Mucosa of gallbladder (tissue), 1 donor: ENCODE results near the gene RPEL1. TPM values are rescaled to one million over a fixed set of nuclear protein-coding genes. Genes with fewer than 3 reads are reported as not detected.
"Not testable (repeated sequence)": the region's sequence is repeated elsewhere in the genome, so short reads cannot be mapped to it uniquely, and the experiment has no call there.

Experiments used
- DNase-seq: peaks from one replicate; pipeline ENCODE4 v3.0.0-alpha.2; 2020; ENCODE audit warnings: low spot score
- total RNA-seq: library from RNA; stranded (reverse); gene quantifications from one replicate; pipeline ENCODE4 v1.2.1, GENCODE V29; 2021
- donor health status: DM: no; HTN: no; CAD: no.

RPEL1 gene
- 0.09 TPM for total RNA-seq

DNA sequence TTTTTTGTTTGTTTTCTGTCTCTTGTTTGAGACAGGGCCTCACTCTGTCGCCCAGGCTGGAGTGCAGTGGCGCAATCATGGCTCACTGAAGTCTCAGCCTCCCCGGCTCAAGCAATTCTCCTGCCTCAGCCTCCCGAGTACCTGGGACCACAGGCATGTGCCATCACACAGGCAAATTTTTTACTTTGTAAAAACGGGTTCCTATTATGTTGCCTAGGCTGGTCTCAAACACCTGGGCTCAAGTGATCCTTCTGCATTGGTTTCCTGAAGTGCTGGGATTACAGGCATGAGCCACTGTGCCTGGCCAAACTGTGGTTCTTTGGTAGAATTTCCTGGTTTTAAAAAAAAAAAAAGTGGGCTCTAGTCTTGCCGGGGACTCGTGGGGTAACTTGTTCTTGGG, at the start of gene RPEL1:
Gene RPEL1, plus strand, starts transcription at position 301 of the 400 bp plus-strand sequence. CDS start 110 bp downstream, outside the sequence.
- DNase-seq = not testable (repeated sequence)

DNA sequence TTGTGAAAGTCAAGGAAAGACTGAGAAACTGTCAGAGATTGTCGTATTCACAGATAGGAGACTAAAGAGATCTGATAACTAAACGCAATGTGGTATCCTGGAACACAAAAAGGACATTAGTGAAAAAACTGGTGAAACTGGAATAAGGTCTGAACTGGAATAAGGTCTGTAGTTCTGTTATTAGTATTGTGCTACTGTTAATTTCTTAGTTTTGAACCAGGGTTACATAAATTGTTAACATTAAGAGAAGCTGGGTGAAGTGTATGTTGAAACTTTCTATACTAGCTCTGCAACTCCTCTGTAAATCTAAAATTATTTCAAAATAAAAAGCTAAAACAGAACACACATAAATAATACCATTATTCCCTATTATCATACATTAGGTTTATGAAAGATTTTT, 49.2 kb upstream of the RPEL1 start:
- DNase-seq = no peak

DNA sequence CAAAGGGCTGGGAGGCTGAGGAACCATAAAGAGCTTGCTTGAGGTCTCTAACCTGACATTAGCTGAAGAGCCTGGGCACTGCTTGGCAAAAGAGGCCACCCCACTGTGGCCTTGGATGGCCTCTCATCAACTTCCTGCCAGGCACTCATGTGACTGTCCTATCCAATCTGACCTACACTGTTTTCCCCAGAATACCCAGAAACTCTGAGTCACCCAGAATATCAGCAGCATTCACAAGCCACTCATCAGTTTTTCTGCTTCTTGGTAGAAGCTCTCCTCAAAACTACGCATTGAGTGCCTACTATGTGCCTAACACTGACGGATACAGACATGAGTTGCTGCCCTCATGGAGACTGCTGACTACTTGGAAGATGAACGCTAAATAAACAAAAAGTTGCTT, 48.5 kb upstream of the RPEL1 start:
- DNase-seq = peak; percentile 51

DNA sequence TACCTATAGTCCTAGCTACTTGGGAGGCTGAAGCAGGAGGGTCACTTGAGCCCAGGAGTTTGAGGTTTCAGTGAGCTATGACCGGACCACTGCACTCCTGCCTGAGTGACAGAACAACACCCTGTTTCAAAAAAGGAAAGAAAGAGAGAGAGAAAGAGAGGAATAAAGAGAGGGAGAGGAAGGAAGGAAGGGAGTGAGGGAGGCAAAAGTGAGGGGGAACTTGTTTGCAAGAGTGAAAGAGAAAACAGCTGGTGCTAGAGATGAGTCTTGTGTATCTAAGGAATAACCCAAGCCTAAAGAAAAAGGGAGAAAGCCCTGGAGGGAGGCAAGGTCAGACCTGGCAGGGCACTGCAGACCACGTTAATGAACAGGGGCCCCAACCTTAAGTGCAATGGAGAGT, 47.8 kb upstream of the RPEL1 start:
- no peak for DNase-seq

DNA sequence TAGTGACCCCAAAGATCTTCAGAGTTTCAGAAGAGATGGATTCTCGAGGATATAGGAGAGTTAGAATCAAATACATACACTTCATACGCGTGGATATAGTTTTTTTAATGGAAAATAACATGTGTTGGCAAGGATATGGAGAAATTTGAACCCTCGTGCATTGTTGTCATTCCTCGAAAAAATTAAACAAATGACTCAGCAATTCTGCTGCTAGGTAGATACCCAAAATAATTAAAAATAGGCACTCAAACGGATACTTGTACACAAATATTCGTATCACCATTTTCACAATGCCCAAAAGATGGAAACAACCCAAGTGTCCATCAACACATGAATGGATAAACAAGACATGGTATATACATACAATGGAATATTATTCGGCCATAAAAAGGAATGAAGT, 47.0 kb upstream of the RPEL1 start:
- no peak for DNase-seq

DNA sequence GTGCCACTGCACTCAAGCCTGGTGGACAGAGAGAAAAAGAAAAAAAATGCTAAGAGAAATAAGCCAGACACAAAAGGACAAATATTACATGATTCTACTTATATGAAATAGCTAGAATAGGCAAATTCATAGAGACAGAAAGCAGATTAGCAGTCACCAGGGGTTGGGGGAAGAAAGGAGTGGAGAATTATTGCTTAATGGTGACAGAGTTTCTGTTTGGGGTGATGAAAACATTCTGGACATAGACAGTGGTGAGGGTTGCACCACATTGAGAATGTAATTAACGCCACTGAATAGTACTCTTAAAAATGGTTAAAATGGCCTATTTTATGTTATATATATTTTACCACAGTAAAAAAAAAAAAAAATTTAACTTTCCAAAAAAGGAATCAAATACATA, 46.2 kb upstream of the RPEL1 start:
- DNase-seq = no peak

DNA sequence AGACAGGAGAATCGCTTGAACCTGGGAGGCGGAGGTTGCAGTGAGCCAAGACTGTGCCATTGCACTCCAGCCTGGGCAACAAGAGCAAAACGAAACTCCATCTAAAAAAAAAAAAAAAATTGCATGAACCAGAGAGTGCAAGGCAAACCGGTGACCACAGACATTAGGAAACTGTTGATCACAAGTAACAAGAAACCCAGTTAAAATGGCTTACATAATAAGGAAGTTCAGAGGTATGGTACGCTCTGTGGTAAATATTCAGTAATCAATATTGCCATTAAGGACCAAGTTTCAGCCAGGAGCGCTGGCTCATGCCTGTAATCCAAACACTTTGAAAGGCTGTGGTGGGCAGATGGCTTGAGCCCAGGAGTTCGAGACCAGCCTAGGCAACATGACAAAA, 43.4 kb upstream of the RPEL1 start:
- DNase-seq = no peak

DNA sequence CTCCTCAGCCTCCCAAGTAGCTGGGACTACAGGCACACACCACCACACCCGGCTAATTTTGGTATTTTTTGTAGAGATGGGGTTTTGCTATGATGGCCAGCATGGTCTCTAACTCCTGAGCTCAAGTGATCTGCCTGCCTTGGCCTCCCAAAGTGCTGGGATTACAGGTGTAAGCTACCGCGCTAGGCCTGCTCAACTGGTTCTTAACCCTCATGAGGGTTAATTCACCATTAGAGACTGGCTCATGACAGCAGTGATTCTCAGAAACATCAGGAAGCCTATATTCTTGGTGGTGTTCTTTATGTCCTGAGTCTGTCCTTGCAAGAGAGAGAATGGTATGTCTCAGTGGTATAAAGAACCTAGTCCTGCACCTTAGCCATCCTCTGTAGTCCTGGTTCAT, 42.2 kb upstream of the RPEL1 start:
- DNase-seq = no peak

DNA sequence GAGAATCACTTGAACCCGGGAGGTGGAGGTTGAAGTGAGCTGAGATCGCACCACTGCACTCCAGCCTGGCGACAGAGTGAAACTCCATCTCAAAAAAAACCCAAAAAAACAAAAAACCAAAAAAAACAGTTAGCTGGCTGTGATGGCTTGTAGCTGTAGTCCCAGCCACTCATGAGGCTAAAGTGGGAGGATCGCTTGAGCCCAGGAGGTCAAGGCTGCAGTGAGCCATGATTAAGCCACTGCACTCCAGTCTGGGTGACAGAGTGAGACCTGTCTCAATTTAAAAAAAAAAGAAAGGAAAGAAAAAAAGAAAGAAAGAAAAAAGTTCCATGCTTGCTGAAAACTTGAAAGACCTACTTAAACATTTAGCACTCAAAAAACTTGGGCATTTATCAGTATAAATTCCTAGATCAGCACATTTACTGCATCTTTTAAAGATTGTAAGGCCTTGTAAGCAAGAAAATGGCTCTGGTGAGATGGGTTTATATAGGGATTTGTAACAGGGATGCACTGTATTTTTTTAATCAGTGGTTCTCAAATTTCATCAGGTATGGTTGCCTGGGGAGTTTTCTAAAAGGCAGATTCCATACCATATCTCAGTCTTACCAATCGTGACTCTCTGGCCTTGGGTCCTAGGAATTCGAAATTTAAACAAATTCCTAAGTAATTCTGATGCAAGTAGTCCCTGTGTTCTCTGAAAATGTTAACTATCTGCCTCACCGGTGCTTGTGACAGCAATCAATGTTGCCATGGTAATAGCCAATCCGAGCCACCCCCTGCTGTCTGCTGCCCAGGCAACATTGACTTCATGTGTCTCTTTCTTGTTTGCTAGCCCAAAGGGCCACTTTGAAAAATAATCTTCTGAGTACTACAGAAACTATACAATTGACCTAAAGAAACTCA, 41.1 kb upstream of the RPEL1 start:
- peak; percentile 53 for DNase-seq

DNA sequence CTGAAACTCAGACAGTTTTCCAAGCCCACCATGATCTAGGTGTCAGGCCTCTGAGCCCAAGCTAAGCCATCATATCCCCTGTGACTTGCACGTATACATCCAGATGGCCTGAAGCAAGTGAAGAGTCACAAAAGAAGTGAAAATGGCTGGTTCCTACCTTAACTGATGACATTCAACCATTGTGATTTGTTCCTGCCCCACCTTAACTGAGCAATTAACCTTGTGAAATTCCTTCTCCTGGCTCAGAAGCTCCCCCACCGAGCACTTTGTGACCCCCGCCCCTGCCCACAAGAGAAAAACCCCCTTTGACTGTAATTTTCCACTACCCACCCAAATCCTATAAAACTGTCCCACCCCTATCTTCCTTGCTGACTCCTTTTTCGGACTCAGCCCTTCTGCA, 40.3 kb upstream of the RPEL1 start:
- DNase-seq = not testable (repeated sequence)

DNA sequence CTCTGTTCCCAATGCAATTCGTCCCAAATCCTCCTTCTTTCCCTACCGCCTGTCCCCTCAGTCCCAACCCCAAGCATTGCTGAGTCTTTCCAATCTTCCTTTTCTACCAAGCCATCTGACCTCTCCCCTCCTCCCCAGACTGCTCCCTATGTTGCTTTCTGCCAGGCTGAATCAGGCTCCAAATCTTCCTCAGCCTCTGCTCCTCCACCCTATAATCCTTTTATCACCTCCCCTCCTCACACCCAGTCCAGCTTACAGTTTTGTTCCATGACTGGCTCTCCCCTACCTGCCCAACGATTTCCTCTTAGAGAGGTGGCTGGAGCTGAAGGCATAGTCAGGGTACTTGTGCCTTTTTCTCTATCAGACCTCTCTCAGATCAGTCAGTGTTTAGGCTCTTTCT, 39.0 kb upstream of the RPEL1 start:
- DNase-seq = not testable (repeated sequence)

DNA sequence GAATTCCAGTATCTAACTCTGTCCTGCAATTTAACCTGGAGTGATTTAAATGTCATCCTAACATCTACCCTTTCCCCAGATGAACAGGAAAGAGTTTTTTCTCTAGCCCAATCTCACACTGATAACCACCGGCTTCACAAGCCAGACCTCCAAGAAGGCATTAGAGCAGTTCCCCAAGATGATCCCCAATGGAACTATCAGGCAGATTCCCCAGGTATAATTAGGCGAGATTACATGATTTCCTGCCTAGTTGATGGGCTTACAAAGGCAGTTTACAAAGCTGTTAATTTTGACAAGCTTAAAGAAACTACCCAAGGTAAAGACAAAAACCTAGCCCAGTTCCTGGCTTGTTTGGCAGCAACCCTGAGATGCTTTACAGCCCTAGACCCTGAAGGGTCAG, 38.5 kb upstream of the RPEL1 start:
- DNase-seq = no peak

DNA sequence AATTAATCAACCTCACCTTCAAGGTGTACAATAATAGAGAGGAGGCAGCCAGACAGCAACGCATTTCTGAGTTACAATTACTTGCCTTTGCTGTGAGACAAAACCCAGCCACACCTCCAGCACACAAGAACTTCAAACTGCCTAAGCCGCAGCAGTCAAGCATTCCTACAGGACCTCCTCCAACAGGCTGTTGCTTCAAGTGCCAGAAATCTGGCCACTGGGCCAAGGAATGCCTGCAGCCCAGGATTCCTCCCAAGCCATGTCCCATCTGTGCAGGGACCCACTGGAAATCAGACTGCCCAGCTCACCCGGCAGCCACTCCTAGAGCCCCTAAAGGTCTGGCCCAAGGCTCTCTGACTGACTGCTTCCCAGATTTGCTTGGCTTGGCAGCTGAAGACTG, 38.0 kb upstream of the RPEL1 start:
- DNase-seq = peak; percentile 13

DNA sequence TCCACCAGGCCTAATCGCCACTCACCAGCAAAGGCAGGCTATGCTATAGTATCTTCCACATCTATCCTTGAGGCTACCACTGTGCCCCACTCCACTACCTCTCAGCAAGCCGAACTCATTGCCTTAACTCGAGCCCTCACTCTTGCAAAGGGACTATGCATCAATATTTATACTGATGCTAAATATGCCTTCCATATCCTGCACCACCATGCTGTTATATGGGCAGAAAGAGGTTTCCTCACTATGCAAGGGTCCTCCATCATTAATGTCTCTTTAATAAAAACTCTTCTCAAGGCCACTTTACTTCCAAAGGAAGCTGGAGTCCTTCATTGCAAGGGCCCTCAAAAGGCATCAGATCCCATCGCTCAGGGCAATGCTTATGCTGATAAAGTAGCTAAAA, 35.4 kb upstream of the RPEL1 start:
- not testable (repeated sequence) for DNase-seq

DNA sequence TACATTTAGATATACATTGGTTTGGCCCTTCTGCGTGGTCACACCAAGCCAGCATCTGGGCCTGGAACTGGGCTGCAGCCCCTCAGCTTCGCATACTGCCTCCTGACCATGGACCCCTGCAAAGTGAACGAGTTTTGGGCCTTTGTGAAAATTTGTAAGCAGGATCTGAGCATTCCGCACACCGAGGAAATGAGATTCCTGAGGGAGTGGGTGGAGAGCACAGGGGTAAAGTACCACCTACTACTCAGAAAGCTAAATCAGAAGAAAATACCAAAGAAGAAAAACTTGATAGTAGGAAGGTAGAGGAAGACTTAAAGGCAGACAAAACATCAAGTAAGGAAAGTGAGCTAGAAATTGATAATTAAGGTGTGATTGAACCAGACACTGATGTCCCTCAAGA, 30.1 kb upstream of the RPEL1 start:
- DNase-seq = no peak

DNA sequence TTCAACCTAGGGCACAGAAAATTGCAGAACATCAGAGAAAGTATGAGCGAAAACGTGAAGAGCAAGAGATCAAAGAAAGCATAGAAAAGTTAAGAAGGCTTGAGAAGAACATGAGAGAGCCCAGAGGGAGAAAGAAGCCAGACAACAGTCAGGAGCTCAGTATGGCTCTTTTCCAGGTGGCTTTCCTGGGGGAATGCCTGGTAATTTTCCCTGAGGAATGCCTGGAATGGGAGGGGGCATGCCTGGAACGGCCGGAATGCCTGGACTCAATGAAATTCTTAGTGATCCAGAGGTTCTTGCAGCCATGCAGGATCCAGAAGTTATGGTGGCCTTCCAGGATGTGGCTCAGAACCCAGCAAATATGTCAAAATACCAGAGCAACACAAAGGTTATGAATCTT, 29.3 kb upstream of the RPEL1 start:
- DNase-seq = not testable (repeated sequence)

DNA sequence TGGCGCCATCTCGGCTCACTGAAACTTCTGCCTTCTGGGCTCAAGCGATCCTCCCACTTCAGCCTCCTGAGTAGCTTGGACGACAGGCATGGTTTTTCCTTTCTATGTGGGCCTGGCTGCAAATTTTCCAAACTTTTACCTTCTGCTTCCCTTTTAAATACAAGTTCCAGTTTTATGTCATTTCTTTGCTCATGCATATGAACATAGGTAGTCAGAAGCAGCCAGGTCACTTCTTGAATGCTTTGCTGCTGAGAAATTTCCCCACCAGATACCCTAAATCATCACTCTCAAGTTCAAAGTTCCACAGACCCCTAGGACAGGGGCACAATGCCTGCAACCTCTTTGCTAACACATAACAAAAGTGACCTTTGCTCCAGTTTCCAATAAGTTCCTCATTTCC, 21.6 kb upstream of the RPEL1 start:
- no peak for DNase-seq

DNA sequence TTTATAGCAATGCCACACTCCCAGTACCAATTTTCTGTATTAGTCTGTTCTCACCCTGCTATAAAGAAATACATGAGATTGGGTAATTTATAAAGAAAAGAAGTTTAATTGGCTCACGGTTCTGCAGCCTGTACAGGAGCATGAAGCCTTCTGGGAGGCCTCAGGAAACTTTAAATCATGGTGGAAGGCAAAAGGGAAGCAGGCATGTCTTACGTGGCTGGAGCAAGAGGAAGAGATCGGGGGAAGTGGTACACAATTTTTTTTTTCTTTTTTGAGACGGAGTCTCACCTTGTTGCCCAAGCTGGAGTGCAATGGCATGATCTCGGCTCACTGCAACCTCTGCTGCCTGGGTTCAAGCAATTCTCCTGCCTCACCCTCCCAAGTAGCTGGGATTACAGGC, 21.0 kb upstream of the RPEL1 start:
- not testable (repeated sequence) for DNase-seq

DNA sequence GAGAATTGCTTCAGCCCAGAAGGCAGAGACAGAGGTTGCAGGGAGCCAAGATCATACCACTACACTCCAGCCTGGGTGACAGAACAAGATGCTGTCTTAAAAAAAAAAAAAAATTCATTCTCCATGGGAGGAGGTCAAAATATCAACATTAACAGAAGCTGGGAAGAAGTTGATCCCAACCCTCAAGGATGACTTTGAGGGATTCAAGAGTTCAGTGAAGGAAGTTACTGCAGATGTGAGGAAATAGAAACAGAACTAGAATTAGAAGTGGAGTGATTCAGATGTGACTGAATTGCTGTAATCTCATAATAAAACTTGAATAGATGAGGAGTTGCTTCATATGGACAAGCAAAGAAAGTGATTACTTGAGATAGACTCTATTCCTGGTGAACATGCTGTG, 19.7 kb upstream of the RPEL1 start:
- DNase-seq = no peak

DNA sequence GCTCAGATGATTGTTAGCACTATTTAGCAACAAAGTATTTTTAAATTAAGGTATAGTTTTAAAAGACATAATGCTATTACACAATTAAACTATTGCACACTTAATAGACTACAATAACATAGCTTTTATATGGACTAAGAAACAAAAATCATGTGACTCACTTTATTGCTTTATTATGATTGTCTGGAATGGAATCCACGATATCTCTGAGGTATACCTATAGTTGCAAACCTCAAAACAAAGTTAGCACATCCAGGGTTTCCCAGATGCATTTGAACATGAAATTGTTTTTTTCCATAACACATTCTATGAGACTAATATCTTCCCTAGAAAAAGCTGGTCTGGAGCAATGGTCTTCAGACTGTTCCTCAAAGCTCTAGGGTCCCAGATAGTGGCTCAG, 18.3 kb upstream of the RPEL1 start:
- no peak for DNase-seq

DNA sequence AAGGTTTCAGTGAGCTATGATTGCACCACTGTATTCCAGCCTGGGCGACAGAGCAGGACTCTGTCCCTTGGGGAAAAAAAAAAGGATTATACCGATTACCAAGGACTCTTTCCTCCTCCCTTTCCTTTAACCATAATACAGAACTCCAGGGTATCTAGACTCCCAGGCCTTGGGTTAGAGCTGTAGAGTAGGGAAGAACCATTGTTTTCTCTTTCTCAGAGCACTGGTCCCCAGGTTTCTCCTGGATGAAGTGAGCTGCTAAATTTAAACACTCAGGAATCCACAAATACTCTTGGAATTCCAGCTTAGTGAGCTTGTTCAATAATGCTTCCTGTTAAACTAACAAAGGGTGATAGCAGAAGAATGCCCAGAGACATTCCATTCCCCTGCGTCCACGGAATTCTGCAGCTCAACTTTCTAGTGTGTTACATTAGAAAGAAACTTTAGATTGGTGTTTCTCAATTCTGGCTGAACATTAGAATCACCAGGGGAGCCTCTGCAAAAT, 14.6 kb upstream of the RPEL1 start:
- peak; percentile 50 for DNase-seq

DNA sequence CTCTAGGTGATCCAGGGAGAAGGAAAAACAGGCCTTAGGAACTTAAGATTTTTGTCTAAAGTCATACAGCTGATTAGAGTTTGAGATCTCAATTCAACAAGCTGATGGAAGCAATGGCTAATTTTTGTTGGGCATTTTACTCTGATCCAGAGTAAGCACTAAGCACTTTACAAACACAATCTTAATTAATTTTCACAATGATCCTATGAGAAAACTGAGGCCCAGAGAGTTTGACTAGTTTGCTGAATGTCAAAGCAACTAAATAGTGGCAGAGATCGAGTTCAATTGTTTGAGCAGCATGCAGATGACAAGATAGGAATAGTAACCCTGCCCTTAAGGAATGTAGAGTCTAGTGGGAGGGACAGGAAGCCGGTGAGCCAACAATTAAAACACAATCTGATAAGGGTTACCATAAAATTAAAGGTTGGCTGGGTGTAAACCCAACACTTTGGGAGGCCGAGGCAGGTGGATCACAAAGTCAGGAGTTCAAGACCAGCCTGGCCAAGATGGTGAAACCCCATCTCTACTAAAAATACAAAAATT, 13.5 kb upstream of the RPEL1 start:
- no peak for DNase-seq

DNA sequence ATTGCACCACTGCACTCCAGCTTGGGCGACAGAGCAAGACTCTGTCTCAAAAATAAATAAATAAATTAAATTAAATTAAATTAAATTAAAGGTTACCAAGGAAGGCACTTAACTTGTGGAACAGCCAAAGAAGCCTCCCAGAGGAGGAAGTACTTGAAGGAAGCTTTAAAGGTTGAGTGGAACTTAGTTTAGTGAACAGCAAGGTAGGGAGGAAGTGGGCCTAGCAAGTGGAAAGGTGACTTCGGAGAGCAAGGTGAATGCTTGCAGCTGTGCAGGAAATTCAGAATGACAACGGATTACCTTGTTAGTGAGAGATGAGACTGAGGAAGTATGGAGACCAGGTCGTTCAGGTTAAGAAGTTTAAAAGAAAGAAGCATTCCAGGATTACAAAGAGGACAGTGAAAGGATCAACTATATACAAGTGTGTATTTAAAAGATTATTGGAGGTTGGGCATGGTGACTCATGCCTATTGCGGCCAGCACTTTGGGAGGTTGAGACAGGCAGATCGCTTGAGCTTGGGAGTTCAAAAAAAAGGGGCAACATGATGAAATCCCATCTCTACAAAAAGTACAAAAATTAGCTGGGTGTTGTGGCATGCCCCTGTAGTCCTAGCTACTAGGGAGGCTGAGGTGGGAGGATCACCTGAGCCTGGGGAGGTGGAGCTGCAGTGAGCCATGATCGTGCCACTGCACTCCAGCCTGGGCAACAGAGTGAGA, 12.8 kb upstream of the RPEL1 start:
- DNase-seq = no peak
